D721Med (cell line): ENCODE results near the gene MINDY2.
A peak's percentile ranks its signal among the peaks of the same experiment; 100 is the strongest.

Source experiments
- DNase-seq: peaks from one replicate; pipeline ENCODE4 v3.0.0; 2011; ENCODE audit warnings: low spot score; ENCODE audit not compliant: insufficient read length
- FAIRE-seq: peaks from 2 replicates; lab custom pipeline; 2011; peaks lifted over from hg19 to GRCh38; lab: Jason Lieb, UNC
- CTCF ChIP-seq: IDR thresholded peaks from 2 replicates; pipeline ENCODE4 v1.5.1; 2012; ENCODE audit warnings: mild to moderate bottlenecking, control low read depth; ENCODE audit not compliant: insufficient read depth; ENCODE audit errors: missing control alignments

Gene MINDY2

GRCh38 chr15:58736018-58736643 lies 35.0 kb upstream of the MINDY2 start:
- TF ChIP-seq CTCF: no peak
- FAIRE-seq (peak; percentile 86), DNase-seq (no peak)

- no peak for DNase-seq
- no peak for FAIRE-seq
- no peak for TF ChIP-seq CTCF
Observed at GRCh38 chr15:58737298-58737697, 33.8 kb upstream of the MINDY2 start.

DNA sequence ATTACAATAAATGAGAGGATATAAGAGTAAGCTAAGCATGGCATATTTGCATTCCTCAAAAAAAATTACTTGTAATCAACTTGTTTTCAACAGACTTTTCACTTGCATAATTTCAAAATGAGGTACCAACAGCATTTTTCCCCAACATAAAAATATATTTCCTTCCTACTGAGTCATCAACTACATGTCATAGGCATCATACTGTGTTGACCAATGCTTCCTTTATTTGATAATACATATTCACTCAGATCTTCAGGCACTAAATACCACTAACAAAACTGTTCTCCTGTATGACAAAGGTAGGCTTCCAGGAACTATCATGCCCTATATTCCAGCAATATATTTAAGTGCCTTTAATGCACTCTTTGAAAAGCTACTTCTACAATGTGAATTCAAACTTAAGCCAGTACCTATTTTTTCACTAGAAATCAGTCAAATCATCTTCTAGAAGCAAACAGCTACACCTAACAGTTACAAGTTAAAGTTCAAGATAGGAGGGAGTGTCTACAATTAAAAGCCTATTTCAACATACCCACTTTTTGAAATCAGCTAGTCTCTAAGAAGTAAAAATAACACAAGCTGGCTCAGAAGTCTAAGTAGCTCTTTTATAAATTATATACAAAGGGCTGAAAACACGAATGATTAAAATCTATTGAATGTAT lies 32.9 kb upstream of the MINDY2 start:
- FAIRE-seq: no peak
- no peak for DNase-seq
- no peak for TF ChIP-seq CTCF

- no peak for TF ChIP-seq CTCF
- DNase-seq: no peak
- no peak for FAIRE-seq
Observed at GRCh38 chr15:58740436-58740835, 30.7 kb upstream of the MINDY2 start.

GRCh38 chr15:58741032-58741431 lies 30.1 kb upstream of the MINDY2 start:
- TF ChIP-seq CTCF: no peak
- FAIRE-seq: no peak
- DNase-seq: no peak

- no peak for DNase-seq
- FAIRE-seq: no peak
- no peak for TF ChIP-seq CTCF
Observed at GRCh38 chr15:58742022-58742813, 28.9 kb upstream of the MINDY2 start.
